HL-60 (cell line): ENCODE data around the gene TIMP3.

Source experiments
- GABPA ChIP-seq: IDR thresholded peaks from 2 replicates; pipeline ENCODE4 v1.6.1; 2012; ENCODE audit warnings: low read depth
- POLR2AphosphoS5 ChIP-seq: IDR thresholded peaks from 2 replicates; pipeline ENCODE4 v1.6.1; 2012; ENCODE audit warnings: low read depth
- REST ChIP-seq: IDR thresholded peaks from 2 replicates; pipeline ENCODE4 v1.6.1; 2012; ENCODE audit warnings: low read depth; ENCODE audit not compliant: insufficient replicate concordance
- TF ChIP-seq, protein P1 (sequence below): IDR thresholded peaks from one replicate; pipeline ENCODE4 v1.5.1; 2011; ENCODE audit warnings: low read length, control low read depth, inconsistent platforms; ENCODE audit not compliant: insufficient read depth

- TF ChIP-seq, protein P1, sequence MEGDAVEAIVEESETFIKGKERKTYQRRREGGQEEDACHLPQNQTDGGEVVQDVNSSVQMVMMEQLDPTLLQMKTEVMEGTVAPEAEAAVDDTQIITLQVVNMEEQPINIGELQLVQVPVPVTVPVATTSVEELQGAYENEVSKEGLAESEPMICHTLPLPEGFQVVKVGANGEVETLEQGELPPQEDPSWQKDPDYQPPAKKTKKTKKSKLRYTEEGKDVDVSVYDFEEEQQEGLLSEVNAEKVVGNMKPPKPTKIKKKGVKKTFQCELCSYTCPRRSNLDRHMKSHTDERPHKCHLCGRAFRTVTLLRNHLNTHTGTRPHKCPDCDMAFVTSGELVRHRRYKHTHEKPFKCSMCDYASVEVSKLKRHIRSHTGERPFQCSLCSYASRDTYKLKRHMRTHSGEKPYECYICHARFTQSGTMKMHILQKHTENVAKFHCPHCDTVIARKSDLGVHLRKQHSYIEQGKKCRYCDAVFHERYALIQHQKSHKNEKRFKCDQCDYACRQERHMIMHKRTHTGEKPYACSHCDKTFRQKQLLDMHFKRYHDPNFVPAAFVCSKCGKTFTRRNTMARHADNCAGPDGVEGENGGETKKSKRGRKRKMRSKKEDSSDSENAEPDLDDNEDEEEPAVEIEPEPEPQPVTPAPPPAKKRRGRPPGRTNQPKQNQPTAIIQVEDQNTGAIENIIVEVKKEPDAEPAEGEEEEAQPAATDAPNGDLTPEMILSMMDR = no peak
- TF ChIP-seq REST (no peak), GABPA (no peak), POLR2AphosphoS5 (no peak)
Observed at GRCh38 chr22:32855045-32855756, 53.7 kb downstream of the TIMP3 start.
